GM12873 (cell line): ENCODE results near the gene TOR1B.

ENCODE experiments used
- CTCF ChIP-seq: IDR thresholded peaks from 2 replicates; pipeline ENCODE4 v1.5.1; 2012; ENCODE audit warnings: low read depth, mild to moderate bottlenecking, moderate library complexity, low read length, control low read depth; ENCODE audit not compliant: insufficient read depth; ENCODE audit errors: missing control alignments

TOR1B gene

DNA sequence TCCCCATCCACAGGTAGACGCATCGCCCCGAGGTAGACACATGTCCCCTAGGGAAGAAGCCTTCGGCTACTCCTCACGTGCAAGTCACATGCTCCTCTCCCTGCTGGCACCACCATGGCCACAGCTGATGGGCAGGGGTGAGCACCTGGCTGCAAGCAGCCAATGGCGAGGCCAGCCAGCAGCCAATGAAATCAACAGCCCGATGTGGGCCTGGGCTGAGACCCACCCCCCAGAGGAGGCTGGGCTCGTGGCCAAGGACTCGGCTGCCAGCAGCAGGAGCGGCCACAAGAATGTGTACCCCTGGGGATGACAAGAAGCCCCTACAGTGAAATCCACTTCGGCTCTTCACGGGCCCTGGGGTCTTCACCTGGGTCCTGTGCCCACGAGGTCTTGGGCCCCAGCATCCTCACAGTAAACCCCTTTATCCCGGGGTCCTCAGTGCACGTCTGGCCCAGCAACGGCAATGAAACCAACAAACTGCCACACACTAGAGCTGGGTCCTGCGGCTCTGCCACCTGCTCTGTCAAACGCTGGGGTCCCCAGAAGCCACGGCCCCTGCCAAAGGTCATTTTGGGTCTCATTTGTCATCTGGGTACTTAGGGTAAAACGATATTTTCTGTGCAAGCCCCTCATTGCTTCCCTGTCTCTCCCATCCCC is 28.1 kb upstream of the TOR1B start:
- no peak for TF ChIP-seq CTCF

- TF ChIP-seq CTCF, result no peak
Measured at GRCh38 chr9:129775448-129775798, 27.6 kb upstream of the TOR1B start.

GRCh38 chr9:129776566-129776937 is 26.4 kb upstream of the TOR1B start:
- no peak for TF ChIP-seq CTCF

DNA sequence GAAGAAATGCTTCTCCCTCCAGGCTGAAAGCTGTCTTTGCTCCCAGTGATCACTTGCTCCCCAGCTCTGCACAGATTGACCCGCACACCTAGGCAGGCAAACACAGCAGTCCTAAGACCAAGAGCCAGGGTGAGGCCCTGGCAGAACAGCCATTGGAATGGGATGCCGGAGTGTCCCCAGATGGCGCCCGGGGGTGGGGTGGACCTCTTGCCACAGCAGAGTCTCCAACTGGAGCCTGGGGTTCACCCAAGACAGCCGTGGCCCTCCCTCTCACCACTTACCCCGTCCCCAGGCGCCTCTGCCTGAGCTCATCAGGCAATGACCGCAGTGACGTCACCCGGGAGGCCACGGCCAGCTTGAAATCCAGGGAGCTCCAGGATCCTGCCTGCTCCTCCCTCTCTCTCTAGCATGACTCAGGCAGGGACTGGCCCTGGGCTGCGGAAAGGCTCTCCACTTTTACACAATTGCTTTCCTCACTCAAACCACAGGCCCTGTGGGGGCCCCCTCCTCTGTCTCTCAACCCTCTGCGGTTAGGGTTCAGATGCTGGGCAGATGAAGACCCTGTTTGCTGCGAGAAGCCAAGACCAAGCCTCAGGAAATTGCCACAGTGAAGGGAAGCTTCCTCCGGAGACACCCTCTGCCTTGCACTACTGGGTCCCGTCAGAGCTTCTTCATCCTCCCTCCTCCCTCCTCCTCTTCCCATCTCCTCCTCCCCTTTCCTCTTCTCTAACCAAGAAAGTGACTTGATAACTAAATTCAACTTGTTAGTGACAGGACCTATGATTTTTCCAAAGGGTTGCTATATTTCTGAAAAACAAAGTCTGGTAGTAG is 25.8 kb upstream of the TOR1B start:
- no peak for TF ChIP-seq CTCF

DNA sequence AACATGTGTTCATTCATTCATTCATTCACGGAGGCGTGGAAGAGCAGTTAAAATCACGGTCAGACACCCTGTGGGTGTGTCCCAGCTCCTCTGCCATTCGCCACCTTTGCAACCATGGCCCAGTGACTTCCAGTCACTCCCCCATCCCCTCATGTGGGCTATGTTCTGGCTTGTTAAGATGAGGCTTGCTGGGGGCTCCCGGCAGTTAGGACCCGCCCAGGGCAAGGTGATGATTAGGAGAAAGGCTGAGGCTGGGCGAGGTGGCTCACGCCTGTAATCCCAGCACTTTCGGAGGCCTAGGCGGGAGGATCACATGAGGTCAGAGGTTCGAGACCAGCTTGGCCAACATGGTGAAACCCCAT is 25.2 kb upstream of the TOR1B start:
- no peak for TF ChIP-seq CTCF

GRCh38 chr9:129778469-129778868 is 24.5 kb upstream of the TOR1B start:
- no peak for TF ChIP-seq CTCF

- no peak for TF ChIP-seq CTCF
Measured at GRCh38 chr9:129779560-129780190, 23.3 kb upstream of the TOR1B start.
